Fibroblast of lung (primary cell): ENCODE results near the gene CYP4F22. TPM values are rescaled to one million over a fixed set of nuclear protein-coding genes. Genes with fewer than 3 reads are reported as not detected.
"Not testable (repeated sequence)": the region's sequence is repeated elsewhere in the genome, so short reads cannot be mapped to it uniquely, and the experiment has no call there.

Experiments used
- DNase-seq, 2 donors: peaks; one replicate each; pipeline versions ENCODE4 v3.0.0 to v3.0.0-alpha.2; 2010; ENCODE audit warnings: low read depth in 2 of 2
- H2AFZ ChIP-seq: 2 replicates; pipeline ENCODE4 v1.5.1; 2012; ENCODE audit warnings: low read length, control low read depth, inconsistent platforms
- H3K27ac ChIP-seq: 2 replicates; pipeline ENCODE4 v1.5.1; 2011; ENCODE audit warnings: low read length, control low read depth; ENCODE audit not compliant: insufficient read depth
- H3K27me3 ChIP-seq: 2 replicates; pipeline ENCODE4 v1.5.1; 2011; ENCODE audit warnings: mild to moderate bottlenecking, low read length; ENCODE audit not compliant: control insufficient read depth, insufficient read depth
- H3K36me3 ChIP-seq: 2 replicates; pipeline ENCODE4 v1.5.1; 2011; ENCODE audit warnings: low read length; ENCODE audit not compliant: control insufficient read depth, insufficient read depth
- H3K4me1 ChIP-seq: 2 replicates; pipeline ENCODE4 v1.5.1; 2011; ENCODE audit warnings: low read length; ENCODE audit not compliant: control insufficient read depth, insufficient read depth; ENCODE audit errors: extremely low read depth
- H3K4me2 ChIP-seq: 2 replicates; pipeline ENCODE4 v1.5.1; 2011; ENCODE audit warnings: low read length, control low read depth; ENCODE audit not compliant: insufficient read depth; ENCODE audit errors: extremely low read depth
- H3K4me3 ChIP-seq, 4 experiments: fragments of 200-600 bp in 1 of 4; sonication (generic) in 1 of 4; replicated peaks in 1 of 4; 2 replicates each; pipeline ENCODE4 v1.5.1; 2011 to 2016; ENCODE audit warnings: low read length in 4 of 4, low read depth in 3 of 4, mild to moderate bottlenecking in 3 of 4, control low read depth in 2 of 4, inconsistent platforms in 1 of 4, mixed read lengths in 1 of 4; ENCODE audit not compliant: insufficient read depth in 1 of 4; ENCODE audit errors: control extremely low read depth in 1 of 4
- H3K79me2 ChIP-seq: 2 replicates; pipeline ENCODE4 v1.5.1; 2012; ENCODE audit warnings: mild to moderate bottlenecking, low read length, inconsistent platforms; ENCODE audit not compliant: control insufficient read depth, insufficient read depth
- H3K9ac ChIP-seq: 2 replicates; pipeline ENCODE4 v1.5.1; 2011; ENCODE audit warnings: mild to moderate bottlenecking, low read length, control low read depth; ENCODE audit not compliant: insufficient read depth
- H3K9me3 ChIP-seq: 2 replicates; pipeline ENCODE4 v1.5.1; 2012; ENCODE audit warnings: low read depth, low read length; ENCODE audit not compliant: control insufficient read depth, insufficient read depth
- H4K20me1 ChIP-seq: 2 replicates; pipeline ENCODE4 v1.5.1; 2011; ENCODE audit warnings: low read length; ENCODE audit not compliant: control insufficient read depth, insufficient read depth; ENCODE audit errors: extremely low read depth
- CTCF ChIP-seq, 2 donors: IDR thresholded peaks in 1 of 2; conservative IDR thresholded peaks in 1 of 2; 1 replicate in 1 of 2; 2 replicates in 1 of 2; pipeline ENCODE4 v1.5.1; 2011 to 2012; ENCODE audit warnings: low read length in 2 of 2, control low read depth in 1 of 2, inconsistent platforms in 1 of 2, low read depth in 1 of 2, mild to moderate bottlenecking in 1 of 2
- EZH2 ChIP-seq: IDR thresholded peaks from 2 replicates; pipeline ENCODE4 v1.5.1; 2012; ENCODE audit warnings: low read length, control low read depth, mild to moderate bottlenecking; ENCODE audit errors: missing control alignments
- polyA plus RNA-seq, 2 donors: library from polyadenylated mRNA; depleted of rRNA in 1 of 2; stranded (reverse) in 1 of 2; unstranded in 1 of 2; fragments of >200 nt; gene quantifications; 2 replicates each; pipeline ENCODE4 v1.2.1, GENCODE V29; 2011 to 2012; ENCODE audit warnings: missing spikeins in 1 of 2
- total RNA-seq: library from RNA; depleted of rRNA; stranded (reverse); fragments of >200 nt; gene quantifications from 2 replicates; pipeline ENCODE4 v1.2.1, GENCODE V29; 2014

The CYP4F22 gene
- total and polyA plus RNA-seq, 2 donors (not counting 1 experiment from before 2014, with no cell fraction given) = not detected

GRCh38 chr19:15475611-15476010 lies 32.7 kb upstream of the CYP4F22 start:
- H3K36me3 ChIP-seq = no peaks in the 10 kb centered on the region
- TF ChIP-seq CTCF (conservative IDR thresholded peaks at IDR 0.05 in 1 of 2, IDR thresholded peaks at IDR 0.05 in 1 of 2; ENCODE audit: low read depth in 1 of 2, low read length in 2 of 2) (no peak), EZH2 (no peak)
- no peak overlapping the region for H2AFZ ChIP-seq
- H3K4me1 ChIP-seq = no peaks in the 10 kb centered on the region
- no peaks in the 10 kb centered on the region for H4K20me1 ChIP-seq
- no peaks in the 10 kb centered on the region for H3K27me3 ChIP-seq
- H3K27ac ChIP-seq = no peak overlapping the region
- no peak overlapping the region for H3K4me2 ChIP-seq
- H3K9me3 ChIP-seq = no peaks in the 10 kb centered on the region
- H3K4me3 ChIP-seq = no peak overlapping the region
- DNase-seq = no peak
- no peaks in the 10 kb centered on the region for H3K79me2 ChIP-seq
- H3K9ac ChIP-seq = no peak overlapping the region

- no peak overlapping the region for H3K4me3 ChIP-seq
- no peak overlapping the region for H3K27ac ChIP-seq
- no peaks in the 10 kb centered on the region for H3K4me1 ChIP-seq
- H3K27me3 ChIP-seq = no peaks in the 10 kb centered on the region
- H4K20me1 ChIP-seq = no peaks in the 10 kb centered on the region
- no peaks in the 10 kb centered on the region for H3K79me2 ChIP-seq
- H2AFZ ChIP-seq = no peak overlapping the region
- no peaks in the 10 kb centered on the region for H3K9me3 ChIP-seq
- no peak for TF ChIP-seq CTCF (conservative IDR thresholded peaks at IDR 0.05 in 1 of 2, IDR thresholded peaks at IDR 0.05 in 1 of 2; ENCODE audit: low read depth in 1 of 2, low read length in 2 of 2)
- no peak for TF ChIP-seq EZH2
- DNase-seq = no peak
- no peaks in the 10 kb centered on the region for H3K36me3 ChIP-seq
- no peak overlapping the region for H3K9ac ChIP-seq
- no peak overlapping the region for H3K4me2 ChIP-seq
Observed at GRCh38 chr19:15476325-15476724, 32.0 kb upstream of the CYP4F22 start.

GRCh38 chr19:15479391-15480345 lies 28.7 kb upstream of the CYP4F22 start, which contains the start of gene PGLYRP2:
Gene PGLYRP2 (minus strand): TSS chr19:15479501. CDS start chr19:15479371, 130 bp downstream.
- H3K9me3 ChIP-seq = no peaks in the 10 kb centered on the region
- no peaks in the 10 kb centered on the region for H3K36me3 ChIP-seq
- no peaks in the 10 kb centered on the region for H4K20me1 ChIP-seq
- no peak within 1 kb of the TSS for H2AFZ ChIP-seq
- H3K4me1 ChIP-seq = no peaks in the 10 kb centered on the region
- TF ChIP-seq CTCF (conservative IDR thresholded peaks at IDR 0.05 in 1 of 2, IDR thresholded peaks at IDR 0.05 in 1 of 2; ENCODE audit: low read depth in 1 of 2, low read length in 2 of 2) = no peak
- TF ChIP-seq EZH2 = no peak
- H3K27ac ChIP-seq = no peak within 1 kb of the TSS
- H3K27me3 ChIP-seq = no peaks in the 10 kb centered on the region
- DNase-seq = no peak
- H3K9ac ChIP-seq = no peak within 1 kb of the TSS
- H3K4me3 ChIP-seq = no peak within 1 kb of the TSS
- H3K4me2 ChIP-seq = no peak within 1 kb of the TSS
- no peaks in the 10 kb centered on the region for H3K79me2 ChIP-seq

GRCh38 chr19:15480996-15481395 lies 27.3 kb upstream of the CYP4F22 start:
- H3K9me3 ChIP-seq, H4K20me1 ChIP-seq, H3K79me2 ChIP-seq, H3K4me2 ChIP-seq, H2AFZ ChIP-seq, H3K27me3 ChIP-seq, H3K27ac ChIP-seq, H3K36me3 ChIP-seq, H3K4me1 ChIP-seq, H3K4me3 ChIP-seq, DNase-seq, H3K9ac ChIP-seq: not testable (repeated sequence)
